K562 (cell line): ENCODE measurements around the gene FAM81B. TPM values are rescaled to one million over a fixed set of nuclear protein-coding genes. Genes with fewer than 3 reads are reported as not detected.

Source experiments
- ATAC-seq: fragments of 200-7000 bp; cut with Tn5 transposase; 3 replicates; pipeline ENCODE4 v1.9.1; 2020; ENCODE audit warnings: moderate library complexity
- Bru-seq: library from RNA; stranded (reverse); fragments of 400-500 nt; gene quantifications from one replicate; lab custom pipeline; 2021; lab: Mats Ljungman, UMichigan
- BruChase-seq, 2 experiments: library from RNA; stranded (reverse); fragments of 400-500 nt; gene quantifications; one replicate each; lab custom pipeline; 2021; lab: Mats Ljungman, UMichigan
- BruUV-seq: library from RNA; stranded (reverse); fragments of 400-500 nt; replicated peaks from 2 replicates; lab custom pipeline; 2021; lab: Mats Ljungman, UMichigan
- CTCF ChIA-PET: fragments of 300-600 bp; formaldehyde crosslinking; extraction: SDS; loops from one replicate; lab custom pipeline; 2021; ENCODE audit warnings: low intra/inter-chr PET ratio; lab: Yijun Ruan, JAX
- POLR2A ChIA-PET: fragments of 300-600, 350-650 bp; sonication (Branson Sonifier 250); formaldehyde crosslinking; extraction: SDS; loops from one replicate; lab custom pipeline; 2021; ENCODE audit warnings: antibody characterized with exemption, inconsistent platforms; lab: Yijun Ruan, JAX
- DNase-seq, 4 experiments: peaks; one replicate each; pipeline versions ENCODE4 v3.0.0 to v3.0.0-alpha.2; 2011 to 2018; ENCODE audit warnings: low spot score in 3 of 4, mixed read lengths in 3 of 4; ENCODE audit errors: extremely low read depth in 1 of 4
- FAIRE-seq: peaks from 2 replicates; lab custom pipeline; 2011; peaks lifted over from hg19 to GRCh38; lab: Jason Lieb, UNC
- H2AFZ ChIP-seq: 2 replicates; pipeline ENCODE4 v1.6.0; 2011; ENCODE audit warnings: low read depth, low read length, control low read depth, inconsistent platforms
- H3K27ac ChIP-seq: fragments of 200-600 bp; 3 replicates; pipeline ENCODE4 v1.8.0; 2011; ENCODE audit warnings: low read depth, mild to moderate bottlenecking, control low read depth, inconsistent platforms, low read length, moderate library complexity, mixed read lengths; ENCODE audit errors: extremely low read depth
- H3K27me3 ChIP-seq, 2 experiments: fragments of 300-600 bp in 1 of 2; 2 replicates in 1 of 2; 3 replicates in 1 of 2; pipeline versions ENCODE4 v1.6.0 to v1.8.0; 2011; ENCODE audit warnings: inconsistent platforms in 2 of 2, low read length in 2 of 2, mild to moderate bottlenecking in 1 of 2, mixed read lengths in 1 of 2, moderate library complexity in 1 of 2; ENCODE audit not compliant: control insufficient read depth in 2 of 2, insufficient read depth in 2 of 2
- H3K36me3 ChIP-seq: fragments of 300-600 bp; 3 replicates; pipeline ENCODE4 v1.8.0; 2011; ENCODE audit warnings: mild to moderate bottlenecking, low read length, inconsistent platforms; ENCODE audit not compliant: control insufficient read depth, insufficient read depth
- H3K4me1 ChIP-seq, 2 experiments: fragments of 200-600 bp in 1 of 2; replicated peaks in 1 of 2; 2 replicates in 1 of 2; 3 replicates in 1 of 2; pipeline versions ENCODE4 v1.5.1 to v1.8.0; 2011; ENCODE audit warnings: inconsistent platforms in 2 of 2, low read length in 2 of 2, mild to moderate bottlenecking in 1 of 2, mixed read lengths in 1 of 2, moderate library complexity in 1 of 2; ENCODE audit not compliant: control insufficient read depth in 2 of 2, insufficient read depth in 2 of 2
- H3K4me2 ChIP-seq: 2 replicates; pipeline ENCODE4 v1.6.1; 2011; ENCODE audit warnings: low read length, control low read depth, inconsistent platforms, mixed read lengths; ENCODE audit not compliant: insufficient read depth
- H3K4me3 ChIP-seq: fragments of 200-600 bp; sonication (generic), shearing (Covaris generic); 2 replicates; pipeline ENCODE4 v1.5.1; 2016; ENCODE audit warnings: control low read depth, inconsistent platforms
- H3K79me2 ChIP-seq: fragments of 200-600 bp; 3 replicates; pipeline ENCODE4 v1.8.0; 2011; ENCODE audit warnings: low read length, inconsistent platforms; ENCODE audit not compliant: control insufficient read depth, insufficient read depth
- H3K9ac ChIP-seq, 2 experiments: 2 replicates each; pipeline versions ENCODE4 v1.6.0 to v1.6.1; 2011; ENCODE audit warnings: low read depth in 2 of 2, low read length in 2 of 2, control low read depth in 1 of 2, inconsistent platforms in 1 of 2, mild to moderate bottlenecking in 1 of 2, mixed read lengths in 1 of 2; ENCODE audit not compliant: insufficient read depth in 1 of 2
- H3K9me1 ChIP-seq: one replicate; pipeline ENCODE4 v1.6.0; 2011; ENCODE audit warnings: inconsistent platforms, mild to moderate bottlenecking, low read length, moderate library complexity; ENCODE audit not compliant: control insufficient read depth, insufficient read depth
- H3K9me3 ChIP-seq: replicated peaks from 2 replicates; pipeline ENCODE4 v1.5.1; 2011; ENCODE audit warnings: low read depth, low read length, inconsistent platforms; ENCODE audit not compliant: control insufficient read depth, insufficient read depth
- H4K20me1 ChIP-seq: replicated peaks from 2 replicates; pipeline ENCODE4 v1.6.1; 2011; ENCODE audit warnings: low read length, inconsistent platforms, mixed read lengths; ENCODE audit not compliant: control insufficient read depth, insufficient read depth
- CREB1 ChIP-seq, 2 experiments: sonication (generic) in 1 of 2; formaldehyde crosslinking in 1 of 2; IDR thresholded peaks; 2 replicates each; pipeline versions ENCODE4 v1.6.1 to v1.8.0; 2012 to 2022; ENCODE audit warnings: inconsistent platforms in 1 of 2, mild to moderate bottlenecking in 1 of 2, missing genetic modification reagents in 1 of 2, moderate library complexity in 1 of 2
- KHSRP ChIP-seq: fragments of 450-650 bp; IDR thresholded peaks from 2 replicates; pipeline ENCODE4 v1.6.1; 2017
- NUFIP1 ChIP-seq: fragments of 450-650 bp; IDR thresholded peaks from 2 replicates; pipeline ENCODE4 v1.6.1; 2018; ENCODE audit not compliant: partially characterized antibody
- SIN3B ChIP-seq: fragments of 450-650 bp; IDR thresholded peaks from 2 replicates; pipeline ENCODE4 v1.6.1; 2017; ENCODE audit warnings: low read depth, mild to moderate bottlenecking, moderate library complexity
- ZFP30 ChIP-seq: fragments of 250-450 bp; sonication (Bioruptor Pico); IDR thresholded peaks from 2 replicates; pipeline ENCODE4 v1.8.0; 2022; ENCODE audit warnings: moderate library complexity, mild to moderate bottlenecking, inconsistent platforms, borderline replicate concordance
- ZNF197 ChIP-seq: fragments of 200-800 bp; sonication (Bioruptor generic); IDR thresholded peaks from 2 replicates; pipeline ENCODE4 v1.6.1; 2016; ENCODE audit warnings: low read depth, missing genetic modification characterization, missing compliant biosample characterization
- ZNF75A ChIP-seq: fragments of 450-650 bp; formaldehyde crosslinking; IDR thresholded peaks from 2 replicates; pipeline ENCODE4 v1.4.0; 2020; ENCODE audit warnings: mild to moderate bottlenecking
- WGBS: fragments of 100-300 bp; shearing (Covaris generic); methylation state at CpG from one replicate; pipeline ENCODE4 v1.1.6; 2016; ENCODE audit warnings: low coverage, mixed read lengths; ENCODE audit not compliant: insufficient coverage; ENCODE audit errors: missing lambda C conversion rate; 5-methylcytosine and 5-hydroxymethylcytosine counted together
- in situ Hi-C: fragments of 300-500 bp; cut with MboI; formaldehyde crosslinking; loops from 4 replicates; pipeline ENCODE4 v1.15.0; 2018; ENCODE audit warnings: inconsistent platforms, mixed read lengths
- intact Hi-C: fragments of 100-400 bp; cut with micrococcal nuclease; formaldehyde crosslinking; loops from 2 replicates; pipeline ENCODE4 v1.14.2; 2022
- long read RNA-seq, 3 experiments: library from polyadenylated mRNA in 2 of 3; library from RNA in 1 of 3; unstranded in 2 of 3; stranded (forward) in 1 of 3; transcript quantifications; one replicate each; pipeline ENCODE4 v2.0.0, GENCODE V29; 2019 to 2022
- polyA minus RNA-seq, 3 experiments: library from RNA; depleted of rRNA, polyadenylated mRNA; stranded (reverse); fragments of >200 nt; gene quantifications; 2 replicates each; pipeline ENCODE4 v1.2.3, GENCODE V29; 2011
- polyA plus RNA-seq, 8 experiments: library from polyadenylated mRNA; depleted of rRNA in 4 of 8; stranded (reverse) in 5 of 8; unstranded in 3 of 8; fragments of >200 nt; fragmentation: Nextera tagmentation in 2 of 8; fragmentation: Illumina TruSeq in 1 of 8; extraction: Ambion mirVana in 2 of 8; extraction: Trizol in 1 of 8; gene quantifications; 2 replicates each; pipeline versions ENCODE4 v1.2.1 to v1.2.3, GENCODE V29; 2011 to 2014; ENCODE audit warnings: inconsistent platforms in 1 of 8, missing spikeins in 1 of 8
- total RNA-seq, 7 experiments: library from RNA; depleted of rRNA in 6 of 7; stranded (reverse); fragments of >200 nt in 6 of 7; fragmentation: Illumina TruSeq in 2 of 7; extraction: Trizol in 2 of 7; gene quantifications; 2 replicates each; pipeline versions ENCODE4 v1.2.1 to v1.2.3, GENCODE V29; 2011 to 2021; ENCODE audit warnings: low replicate concordance in 1 of 7
- TF ChIP-seq, protein P1 (sequence below): fragments of 250-450 bp; sonication (Bioruptor Pico); IDR thresholded peaks from 2 replicates; pipeline ENCODE4 v1.8.0; 2022; ENCODE audit warnings: inconsistent platforms, mild to moderate bottlenecking, moderate library complexity, borderline replicate concordance
- TF ChIP-seq, protein P2 (sequence below), 3 experiments: IDR thresholded peaks in 2 of 3; conservative IDR thresholded peaks in 1 of 3; 2 replicates each; pipeline ENCODE4 v1.5.1; 2011 to 2012; ENCODE audit warnings: low read length in 3 of 3, mild to moderate bottlenecking in 3 of 3, control low read depth in 2 of 3, improper control_type of control experiment in 1 of 3, inconsistent platforms in 1 of 3, low read depth in 1 of 3, mixed read lengths in 1 of 3, moderate library complexity in 1 of 3; ENCODE audit not compliant: insufficient read depth in 2 of 3

The FAM81B gene, protein sequence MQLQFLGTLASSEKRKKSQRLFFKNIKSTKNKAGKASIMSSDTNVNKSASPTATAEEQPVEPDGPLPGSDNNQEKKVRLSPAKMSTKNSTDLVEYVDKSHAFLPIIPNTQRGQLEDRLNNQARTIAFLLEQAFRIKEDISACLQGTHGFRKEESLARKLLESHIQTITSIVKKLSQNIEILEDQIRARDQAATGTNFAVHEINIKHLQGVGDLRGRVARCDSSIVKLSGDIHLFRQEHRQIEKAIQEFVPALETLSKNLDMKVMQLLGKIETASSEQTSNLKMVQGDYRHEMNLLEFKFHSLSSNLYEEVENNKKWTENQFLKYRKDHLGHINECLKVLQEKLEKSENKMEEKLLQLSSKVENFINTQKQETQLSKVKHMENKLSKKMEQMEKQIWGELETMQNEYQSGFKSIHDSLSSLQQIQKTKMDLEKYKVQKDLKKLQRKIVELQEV
- not detected in 2 replicates for total RNA-seq (2011; cell fraction: chromatin; rRNA removed; ENCODE audit: low replicate concordance)
- total RNA-seq (2011; cell fraction: nucleolus; rRNA removed), result not detected in 2 replicates
- total RNA-seq (2011; cell fraction: nucleoplasm; rRNA removed), result not detected in 2 replicates
- total RNA-seq (2014; rRNA removed) (0.09 TPM in 1 of 2 replicates, not detected in the other), total RNA-seq (2014; rRNA removed; fragmentation: Illumina TruSeq; extraction: Trizol) (0.25 and 0.70 TPM in 2 replicates), total RNA-seq (2015; rRNA removed; fragmentation: Illumina TruSeq; extraction: Trizol) (0.19 TPM in 1 of 2 replicates, not detected in the other), total RNA-seq (2021) (0.36 TPM in 1 of 2 replicates, not detected in the other), polyA plus RNA-seq (2011; rRNA removed) (0.12 and 0.38 TPM in 2 replicates), polyA plus RNA-seq (2014; fragmentation: Illumina TruSeq; extraction: Trizol) (0.29 and 0.64 TPM in 2 replicates), polyA plus RNA-seq (2014; fragmentation: Nextera tagmentation; extraction: Ambion mirVana) (under 1 TPM; 0.08 to 0.20 TPM), polyA plus RNA-seq (2014; rRNA removed) (0.20 and 0.52 TPM in 2 replicates), polyA minus RNA-seq (2011; rRNA and poly(A)+ RNA removed) (not detected in 2 replicates), Bru-seq, nascent RNA (percentile 30 among the genes with signal in this experiment), BruChase-seq, experiment 1, labeled RNA remaining after a 2-hour chase (percentile 22 among the genes with signal in this experiment), BruChase-seq, experiment 2, labeled RNA remaining after a 6-hour chase (percentile 19 among the genes with signal in this experiment)
- 0.28 TPM in 1 of 2 replicates, not detected in the other for polyA plus RNA-seq (2011; cell fraction: cytosol; rRNA removed)
- not detected in 2 replicates for polyA plus RNA-seq (2011; cell fraction: nucleus; rRNA removed)
- polyA plus RNA-seq (2012), result 0.60 and 1.2 TPM in 2 replicates
- polyA minus RNA-seq (2011; cell fraction: cytosol; rRNA and poly(A)+ RNA removed), result not detected in 2 replicates
- polyA minus RNA-seq (2011; cell fraction: nucleus; rRNA and poly(A)+ RNA removed), result not detected in 2 replicates
- long read RNA-seq, experiment 1, result 0 reads
- long read RNA-seq, experiment 2, result 0 reads
- long read RNA-seq, experiment 3, result 0 reads

DNA sequence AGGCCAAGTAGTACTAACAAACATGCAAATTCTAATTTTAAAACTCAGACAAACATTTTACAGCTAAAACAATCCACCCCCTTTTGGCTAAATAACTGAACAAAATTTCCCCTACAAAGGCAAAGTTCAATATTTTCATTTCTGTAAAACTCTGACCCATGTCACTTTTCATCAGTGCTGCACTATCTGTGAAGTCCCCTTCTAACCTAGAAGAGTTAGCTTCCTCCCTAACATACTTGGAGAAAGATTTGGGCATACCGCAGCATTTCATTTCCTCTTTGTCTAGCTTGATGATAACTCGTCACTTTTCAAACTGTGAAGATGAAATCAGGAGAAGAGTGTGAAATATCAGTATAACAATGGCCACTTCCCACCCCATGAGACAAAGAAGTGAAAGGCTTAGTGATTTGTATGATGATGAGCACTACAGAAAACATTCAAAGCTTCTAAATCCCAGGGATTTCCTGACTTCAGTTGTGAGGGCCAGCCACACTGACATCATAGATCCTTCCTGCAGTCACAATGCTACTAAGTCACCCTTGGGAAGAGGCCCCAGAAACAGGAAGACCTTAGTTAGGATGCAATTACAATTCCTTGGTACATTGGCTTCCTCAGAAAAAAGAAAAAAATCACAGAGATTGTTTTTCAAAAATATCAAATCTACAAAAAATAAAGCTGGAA, at the start of gene FAM81B:
Gene FAM81B, plus strand, starts transcription at position 555 of the 681 bp plus-strand sequence. Its CDS starts 24 bp downstream, at position 579.
- FAIRE-seq (no peak), ATAC-seq (no peak), DNase-seq (no peak)
- H3K9ac ChIP-seq, result no peak within 1 kb of the TSS
- 8% methylated on average over 2 of the region's 2 CpGs for WGBS
- no peak within 1 kb of the TSS for H2AFZ ChIP-seq
- no peaks in the 10 kb centered on the region; a peak in 1 of 5 replicates for H3K27me3 ChIP-seq
- H3K9me1 ChIP-seq, result no peaks in the 10 kb centered on the region
- BruUV-seq, result no TSS peak
- H4K20me1 ChIP-seq, result no peaks in the 10 kb centered on the region
- H3K4me1 ChIP-seq, result no peaks in the 10 kb centered on the region
- H3K27ac ChIP-seq, result no peak within 1 kb of the TSS
- in situ Hi-C loops, result no loop called here
- ChIA-PET POLR2A (interaction anchor here (0.6 to 1.7 kb wide), 3 partner anchors 12 to 203 kb away, joined by 3 to 4 read pairs (median 3); no protein-coding TSS in a partner anchor), CTCF (no interaction called here)
- no peak within 1 kb of the TSS for H3K4me3 ChIP-seq
- no peaks in the 10 kb centered on the region for H3K9me3 ChIP-seq
- no peaks in the 10 kb centered on the region for H3K79me2 ChIP-seq
- no peaks in the 10 kb centered on the region for H3K36me3 ChIP-seq
- no peak for TF ChIP-seq ZNF197 (CRISPR knock-in tag)
- TF ChIP-seq ZFP30 (CRISPR knock-in tag), result no peak
- no peak for TF ChIP-seq NUFIP1
- no peak for TF ChIP-seq CREB1 (IDR thresholded peaks at IDR 0.05)
- no peak for TF ChIP-seq CREB1 (CRISPR knock-in tag; IDR thresholded peaks at IDR 0.05)
- TF ChIP-seq KHSRP, result no peak
- TF ChIP-seq SIN3B, result no peak
- TF ChIP-seq, protein P1, sequence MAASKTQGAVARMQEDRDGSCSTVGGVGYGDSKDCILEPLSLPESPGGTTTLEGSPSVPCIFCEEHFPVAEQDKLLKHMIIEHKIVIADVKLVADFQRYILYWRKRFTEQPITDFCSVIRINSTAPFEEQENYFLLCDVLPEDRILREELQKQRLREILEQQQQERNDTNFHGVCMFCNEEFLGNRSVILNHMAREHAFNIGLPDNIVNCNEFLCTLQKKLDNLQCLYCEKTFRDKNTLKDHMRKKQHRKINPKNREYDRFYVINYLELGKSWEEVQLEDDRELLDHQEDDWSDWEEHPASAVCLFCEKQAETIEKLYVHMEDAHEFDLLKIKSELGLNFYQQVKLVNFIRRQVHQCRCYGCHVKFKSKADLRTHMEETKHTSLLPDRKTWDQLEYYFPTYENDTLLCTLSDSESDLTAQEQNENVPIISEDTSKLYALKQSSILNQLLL (CRISPR knock-in tag), result no peak
- TF ChIP-seq, protein P2, sequence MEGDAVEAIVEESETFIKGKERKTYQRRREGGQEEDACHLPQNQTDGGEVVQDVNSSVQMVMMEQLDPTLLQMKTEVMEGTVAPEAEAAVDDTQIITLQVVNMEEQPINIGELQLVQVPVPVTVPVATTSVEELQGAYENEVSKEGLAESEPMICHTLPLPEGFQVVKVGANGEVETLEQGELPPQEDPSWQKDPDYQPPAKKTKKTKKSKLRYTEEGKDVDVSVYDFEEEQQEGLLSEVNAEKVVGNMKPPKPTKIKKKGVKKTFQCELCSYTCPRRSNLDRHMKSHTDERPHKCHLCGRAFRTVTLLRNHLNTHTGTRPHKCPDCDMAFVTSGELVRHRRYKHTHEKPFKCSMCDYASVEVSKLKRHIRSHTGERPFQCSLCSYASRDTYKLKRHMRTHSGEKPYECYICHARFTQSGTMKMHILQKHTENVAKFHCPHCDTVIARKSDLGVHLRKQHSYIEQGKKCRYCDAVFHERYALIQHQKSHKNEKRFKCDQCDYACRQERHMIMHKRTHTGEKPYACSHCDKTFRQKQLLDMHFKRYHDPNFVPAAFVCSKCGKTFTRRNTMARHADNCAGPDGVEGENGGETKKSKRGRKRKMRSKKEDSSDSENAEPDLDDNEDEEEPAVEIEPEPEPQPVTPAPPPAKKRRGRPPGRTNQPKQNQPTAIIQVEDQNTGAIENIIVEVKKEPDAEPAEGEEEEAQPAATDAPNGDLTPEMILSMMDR (IDR thresholded peaks at IDR 0.05 in 2 of 3, conservative IDR thresholded peaks at IDR 0.05 in 1 of 3; ENCODE audit: insufficient read depth in 2 of 3, low read depth in 1 of 3, low read length in 3 of 3), result no peak
- no peak for TF ChIP-seq ZNF75A (CRISPR knock-in tag)
- intact Hi-C loops, result no loop called here
- H3K4me2 ChIP-seq, result no peak within 1 kb of the TSS
